Measurements from ENCODE around the gene MSL2.
"Not testable (repeated sequence)": the region's sequence is repeated elsewhere in the genome, so short reads cannot be mapped to it uniquely, and the experiment has no call there.

The MSL2 gene

GRCh38 chr3:136196064-136196400 lies at the start of gene MSL2:
MSL2 (minus strand) TSS chr3:136196335; CDS start chr3:136195113, 1,222 bp downstream.
- no peak for DNase-seq

- no peak for DNase-seq
Measured at GRCh38 chr3:136245691-136246090, 49.6 kb upstream of the MSL2 start.

- no peak for DNase-seq
Measured at GRCh38 chr3:136239094-136239493, 43.0 kb upstream of the MSL2 start.

GRCh38 chr3:136237961-136238649 lies 42.0 kb upstream of the MSL2 start:
- DNase-seq, result no peak

- no peak for DNase-seq
Measured at GRCh38 chr3:136237103-136237502, 41.0 kb upstream of the MSL2 start.

GRCh38 chr3:136236109-136236508 lies 40.0 kb upstream of the MSL2 start:
- DNase-seq, result no peak

GRCh38 chr3:136235545-136235944 lies 39.4 kb upstream of the MSL2 start:
- no peak for DNase-seq

- no peak for DNase-seq
Measured at GRCh38 chr3:136232413-136232812, 36.3 kb upstream of the MSL2 start.

- DNase-seq, result not testable (repeated sequence)
Measured at GRCh38 chr3:136222746-136223145, 26.6 kb upstream of the MSL2 start.

GRCh38 chr3:136211547-136211946 lies 15.4 kb upstream of the MSL2 start:
- no peak for DNase-seq

GRCh38 chr3:136209921-136210320 lies 13.8 kb upstream of the MSL2 start:
- no peak for DNase-seq

GRCh38 chr3:136207489-136208115 lies 11.5 kb upstream of the MSL2 start:
- no peak for DNase-seq

- DNase-seq, result not testable (repeated sequence)
Measured at GRCh38 chr3:136199219-136199618, 3.1 kb upstream of the MSL2 start.

- not testable (repeated sequence) for DNase-seq
Measured at GRCh38 chr3:136198462-136199078, 2.4 kb upstream of the MSL2 start.

- DNase-seq, result no peak
Measured at GRCh38 chr3:136197159-136197793, 1.1 kb upstream of the MSL2 start.

GRCh38 chr3:136196401-136197158 lies 445 bp upstream of the MSL2 start:
- peak; percentile 100 for DNase-seq

GRCh38 chr3:136195258-136196063 lies 674 bp downstream of the MSL2 start:
- DNase-seq, result peak; percentile 67

GRCh38 chr3:136194409-136195257 lies 1.5 kb downstream of the MSL2 start:
- peak; percentile 55 for DNase-seq

- no peak for DNase-seq
Measured at GRCh38 chr3:136193278-136194054, 2.7 kb downstream of the MSL2 start.

GRCh38 chr3:136192831-136193230 lies 3.3 kb downstream of the MSL2 start:
- no peak for DNase-seq
